GM12892 (cell line): ENCODE measurements around the gene IFITM10.
A peak's percentile ranks its signal among the peaks of the same experiment; 100 is the strongest.

Source experiments
- DNase-seq: peaks from one replicate; pipeline ENCODE4 v3.0.0; 2011; ENCODE audit not compliant: insufficient read length
- FAIRE-seq: peaks from 2 replicates; lab custom pipeline; 2011; peaks lifted over from hg19 to GRCh38; lab: Jason Lieb, UNC
- POLR2A ChIP-seq: IDR thresholded peaks from 2 replicates; pipeline ENCODE4 v1.6.1; 2011; ENCODE audit warnings: low read depth, low read length, control low read depth
- POLR2AphosphoS5 ChIP-seq: IDR thresholded peaks from 2 replicates; pipeline ENCODE4 v1.6.1; 2011; ENCODE audit warnings: low read depth, low read length, control low read depth
- TAF1 ChIP-seq: IDR thresholded peaks from 2 replicates; pipeline ENCODE4 v1.6.1; 2011; ENCODE audit warnings: low read depth, mild to moderate bottlenecking, control low read depth, low read length, borderline replicate concordance

The IFITM10 gene

GRCh38 chr11:1767399-1768140 is 17.2 kb upstream of the IFITM10 start:
- DNase-seq (no peak), FAIRE-seq (no peak)
- no peak for TF ChIP-seq POLR2A
- no peak for TF ChIP-seq TAF1
- TF ChIP-seq POLR2AphosphoS5: no peak

- DNase-seq: no peak
- TF ChIP-seq POLR2AphosphoS5: no peak
- no peak for TF ChIP-seq POLR2A
- no peak for TF ChIP-seq TAF1
- FAIRE-seq: no peak
Observed at GRCh38 chr11:1766719-1767398, 16.5 kb upstream of the IFITM10 start.

GRCh38 chr11:1765871-1766718 is 15.7 kb upstream of the IFITM10 start:
- DNase-seq (no peak), FAIRE-seq (no peak)
- TF ChIP-seq POLR2AphosphoS5: no peak
- TF ChIP-seq TAF1: no peak
- TF ChIP-seq POLR2A: no peak

GRCh38 chr11:1763796-1764661 is 13.6 kb upstream of the IFITM10 start, which contains the start of gene CTSD:
CTSD (minus strand) TSS chr11:1763927; CDS start chr11:1763859, 68 bp downstream.
- peak; percentile 99 for DNase-seq
- no peak for TF ChIP-seq TAF1
- no peak for TF ChIP-seq POLR2AphosphoS5
- peak; percentile 20; the same call in 1 of the 2 replicates for TF ChIP-seq POLR2A
- FAIRE-seq: peak; percentile 99

- peak; percentile 56 for DNase-seq
- TF ChIP-seq POLR2AphosphoS5: no peak
Observed at GRCh38 chr11:1763336-1763795, 13.0 kb upstream of the IFITM10 start.

GRCh38 chr11:1762537-1763302 is 12.3 kb upstream of the IFITM10 start:
- FAIRE-seq: no peak
- TF ChIP-seq POLR2A (no peak), POLR2AphosphoS5 (no peak), TAF1 (no peak)
- peak; percentile 39 for DNase-seq

More at GRCh38 chr11:1763336-1763795, 13.0 kb upstream of the IFITM10 start:
- FAIRE-seq: no peak

- TF ChIP-seq TAF1: no peak
- TF ChIP-seq POLR2AphosphoS5: no peak
- TF ChIP-seq POLR2A: no peak
- no peak for DNase-seq
- no peak for FAIRE-seq
Observed at GRCh38 chr11:1761857-1762536, 11.6 kb upstream of the IFITM10 start.

- FAIRE-seq: no peak
- DNase-seq: no peak
- no peak for TF ChIP-seq POLR2A
- no peak for TF ChIP-seq POLR2AphosphoS5
- TF ChIP-seq TAF1: no peak
Observed at GRCh38 chr11:1761110-1761856, 10.9 kb upstream of the IFITM10 start.
